Upper lobe of right lung (tissue), 1 donor: ENCODE data around the gene SF3B3. TPM values are rescaled to one million over a fixed set of nuclear protein-coding genes. Genes with fewer than 3 reads are reported as not detected.

Experiments used
- ATAC-seq: fragments of 200-7000 bp; cut with Tn5 transposase; one replicate; pipeline ENCODE4 v1.9.1; 2020; ENCODE audit warnings: mild to moderate bottlenecking, moderate library complexity
- DNase-seq: peaks from one replicate; pipeline ENCODE4 v3.0.0-alpha.2; 2020
- H3K27ac ChIP-seq: fragments of 200-600 bp; one replicate; pipeline ENCODE4 v1.8.0; 2022
- H3K27me3 ChIP-seq: fragments of 200-600 bp; one replicate; pipeline ENCODE4 v1.8.0; 2022; ENCODE audit warnings: mild to moderate bottlenecking
- H3K36me3 ChIP-seq: fragments of 200-600 bp; one replicate; pipeline ENCODE4 v1.8.0; 2022
- H3K4me1 ChIP-seq: fragments of 200-600 bp; one replicate; pipeline ENCODE4 v1.8.0; 2022
- H3K4me3 ChIP-seq: fragments of 200-600 bp; one replicate; pipeline ENCODE4 v1.8.0; 2022; ENCODE audit warnings: mild to moderate bottlenecking
- H3K9me3 ChIP-seq: fragments of 200-600 bp; one replicate; pipeline ENCODE4 v1.8.0; 2022
- CTCF ChIP-seq: fragments of 200-600 bp; IDR thresholded peaks from one replicate; pipeline ENCODE4 v1.8.0; 2022; ENCODE audit warnings: antibody characterized with exemption
- intact Hi-C: fragments of 100-400 bp; cut with DNase I; formaldehyde crosslinking; loops from one replicate; pipeline ENCODE4 v1.11.0; 2022
- total RNA-seq: library from RNA; stranded (reverse); fragmentation: NEBNext Ultra II Directional; extraction: Animal tissue kit (Norgen Biotek cat#: 25700); gene quantifications from one replicate; pipeline ENCODE4 v1.2.1, GENCODE V29; 2021
- donor health status: DM: no; HTN: yes; CAD: no; lungs with severe emphysema.

SF3B3 gene
- total RNA-seq, 1 donor from 2014 or later = 174 TPM

GRCh38 chr16:70561623-70562022 lies 38.0 kb downstream of the SF3B3 start:
- Histone ChIP-seq H3K9me3 (no peaks in the 10 kb centered on the region), H3K4me1 (no peaks in the 10 kb centered on the region), H3K27ac (no peak overlapping the region), H3K27me3 (no peaks in the 10 kb centered on the region), H3K36me3 (peaks cover 100% of the 10 kb centered on the region), H3K4me3 (no peak overlapping the region)
- intact Hi-C loops = no loop called here
- no peak for TF ChIP-seq CTCF
- DNase-seq (peak; percentile 74), ATAC-seq (peak; percentile 92)

GRCh38 chr16:70563636-70564035 lies 40.0 kb downstream of the SF3B3 start:
- TF ChIP-seq CTCF = no peak
- DNase-seq = no peak
- Histone ChIP-seq H3K36me3 (peaks cover 100% of the 10 kb centered on the region), H3K4me1 (no peaks in the 10 kb centered on the region), H3K9me3 (no peaks in the 10 kb centered on the region), H3K4me3 (no peak overlapping the region), H3K27me3 (no peaks in the 10 kb centered on the region), H3K27ac (no peak overlapping the region)
- peak; percentile 43 for ATAC-seq
- intact Hi-C loops = no loop called here

- Histone ChIP-seq H3K36me3 (peaks cover 100% of the 10 kb centered on the region), H3K4me3 (no peak overlapping the region), H3K4me1 (no peaks in the 10 kb centered on the region), H3K9me3 (no peaks in the 10 kb centered on the region), H3K27ac (no peak overlapping the region), H3K27me3 (no peaks in the 10 kb centered on the region)
- ATAC-seq (no peak), DNase-seq (no peak)
- TF ChIP-seq CTCF = no peak
- intact Hi-C loops = no loop called here
Observed at GRCh38 chr16:70565053-70565452, 41.4 kb downstream of the SF3B3 start.

GRCh38 chr16:70568601-70569237 lies 45.1 kb downstream of the SF3B3 start:
- no peaks in the 10 kb centered on the region for H3K9me3 ChIP-seq
- H3K27ac ChIP-seq = no peak overlapping the region
- ATAC-seq (no peak), DNase-seq (no peak)
- intact Hi-C loops = no loop called here
- H3K4me1 ChIP-seq = peaks cover 28% of the 10 kb centered on the region
- H3K4me3 ChIP-seq = no peak overlapping the region
- H3K27me3 ChIP-seq = no peaks in the 10 kb centered on the region
- peaks cover 94% of the 10 kb centered on the region for H3K36me3 ChIP-seq
- no peak for TF ChIP-seq CTCF

- no peak for DNase-seq
- Histone ChIP-seq H3K27ac (peak overlapping the region; percentile 6), H3K36me3 (peaks cover 84% of the 10 kb centered on the region), H3K27me3 (no peaks in the 10 kb centered on the region), H3K4me3 (no peak overlapping the region), H3K4me1 (peaks cover 38% of the 10 kb centered on the region), H3K9me3 (no peaks in the 10 kb centered on the region)
- intact Hi-C loops = no loop called here
- no peak for TF ChIP-seq CTCF
- ATAC-seq = no peak
Observed at GRCh38 chr16:70569752-70570151, 46.1 kb downstream of the SF3B3 start.
